GM08714 (cell line): Measurements from ENCODE around the gene FAM107B.

Experiments
- H3K4me3 ChIP-seq: fragments of 200-500 bp; sonication (Bioruptor generic); 2 replicates; pipeline ENCODE4 v1.5.1; 2014; ENCODE audit warnings: mild to moderate bottlenecking, low read length, inconsistent platforms
- ZNF274 ChIP-seq: IDR thresholded peaks from 2 replicates; pipeline ENCODE4 v1.6.1; 2012; ENCODE audit warnings: mild to moderate bottlenecking, low read depth, low read length

FAM107B gene

GRCh38 chr10:14566498-14566897 lies 208.2 kb downstream of the FAM107B start:
- H3K4me3 ChIP-seq: no peak overlapping the region
- no peak for TF ChIP-seq ZNF274

DNA sequence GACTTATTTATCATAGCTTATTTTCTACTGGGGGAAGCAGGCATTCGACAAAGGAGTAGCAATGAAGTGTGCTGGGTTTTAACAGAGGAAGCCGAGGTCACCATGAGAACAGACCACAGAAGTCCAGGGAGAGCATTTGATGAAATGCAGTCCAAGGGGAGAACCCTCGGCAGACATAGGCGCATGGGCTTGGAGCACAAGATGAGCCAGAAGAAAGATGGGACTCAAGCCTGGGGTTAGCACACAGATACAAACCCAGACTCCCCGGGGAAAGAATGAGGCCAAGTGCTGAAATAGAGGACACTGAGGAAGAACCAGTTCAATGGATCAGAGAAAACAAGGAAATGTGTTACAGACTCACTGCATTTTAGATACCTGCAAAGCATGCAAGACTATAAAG lies 209.5 kb downstream of the FAM107B start:
- TF ChIP-seq ZNF274: no peak
- no peak overlapping the region for H3K4me3 ChIP-seq

DNA sequence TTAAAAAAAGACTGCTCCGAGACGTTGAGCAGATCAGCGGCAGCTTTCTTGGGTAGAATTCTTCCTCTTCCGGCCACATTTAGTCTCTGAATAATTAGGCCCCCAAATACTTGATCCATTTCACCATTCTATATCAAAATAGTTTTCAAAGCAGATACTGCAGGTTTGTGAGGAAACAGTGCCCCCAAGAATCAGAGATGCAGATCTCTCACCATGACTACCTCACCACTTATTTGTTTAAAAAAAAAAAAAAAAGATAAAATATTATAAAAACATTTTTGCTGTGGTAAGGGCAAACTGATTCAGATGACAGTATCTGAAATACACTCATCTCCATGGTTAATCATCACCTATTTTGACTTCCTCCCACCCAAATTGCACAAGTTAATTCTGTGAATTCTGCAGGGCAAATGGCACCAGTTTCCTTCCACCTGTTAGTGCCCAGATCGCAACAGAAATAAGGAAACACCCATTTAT lies 210.4 kb downstream of the FAM107B start:
- H3K4me3 ChIP-seq: peak overlapping the region; percentile 16; the same call in 1 of the 2 replicates
- TF ChIP-seq ZNF274: no peak

- no peak overlapping the region for H3K4me3 ChIP-seq
Observed at GRCh38 chr10:14563359-14563940, 211.2 kb downstream of the FAM107B start.

DNA sequence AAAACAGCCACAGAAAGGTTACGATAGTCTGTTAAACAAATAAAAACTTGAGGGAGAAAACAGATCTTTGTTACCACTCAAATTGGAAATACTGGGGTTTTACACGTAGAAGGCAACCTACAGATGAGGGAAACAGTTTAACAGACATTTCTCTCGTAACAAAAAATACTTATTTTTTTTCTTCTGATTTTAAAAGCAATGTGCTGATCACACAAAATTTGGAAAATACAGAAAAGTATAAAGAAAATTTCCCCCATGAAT lies 211.7 kb downstream of the FAM107B start:
- TF ChIP-seq ZNF274: no peak
- no peak overlapping the region for H3K4me3 ChIP-seq

More at GRCh38 chr10:14563359-14563940, 211.2 kb downstream of the FAM107B start:
- TF ChIP-seq ZNF274: no peak

DNA sequence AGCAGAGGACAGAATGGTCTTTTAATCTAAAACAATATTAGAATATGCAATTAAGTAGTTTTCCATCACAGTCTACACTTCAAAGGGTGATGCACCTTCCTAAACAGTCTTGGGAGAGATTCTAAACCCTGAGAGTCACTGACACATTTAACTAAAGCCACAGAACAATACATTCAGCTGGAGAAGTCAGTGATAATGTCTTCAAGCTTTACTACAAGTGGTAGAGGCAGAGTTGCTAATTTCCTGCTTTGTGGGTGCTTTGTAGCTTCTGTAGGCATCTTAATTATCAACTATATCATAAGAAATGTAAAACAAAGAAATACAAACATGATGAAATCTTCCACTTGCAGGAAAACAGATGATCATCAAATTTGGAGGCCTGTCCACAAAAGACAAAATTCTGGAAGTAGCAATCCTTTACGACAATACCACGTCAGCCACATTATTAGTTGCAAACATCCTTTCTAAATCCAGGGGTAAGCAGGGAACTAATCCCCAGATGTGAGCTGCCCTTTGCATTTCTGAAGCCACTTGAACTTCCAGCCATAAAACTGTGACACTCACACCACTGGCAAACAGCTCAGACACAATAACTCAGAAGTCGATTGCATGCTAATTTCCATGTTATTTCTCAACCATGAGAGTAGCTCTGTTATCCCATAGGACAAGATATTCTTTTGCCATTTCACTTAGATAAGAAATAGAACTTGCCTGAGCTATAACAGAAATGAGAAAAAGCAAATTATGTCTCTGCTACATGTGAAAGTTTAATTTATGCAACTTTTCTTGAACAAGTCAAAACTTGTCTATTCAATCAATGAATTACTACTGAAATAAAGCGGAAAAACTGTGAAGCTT lies 212.2 kb downstream of the FAM107B start:
- no peak overlapping the region for H3K4me3 ChIP-seq
- no peak for TF ChIP-seq ZNF274

GRCh38 chr10:14560791-14561765 lies 213.6 kb downstream of the FAM107B start:
- TF ChIP-seq ZNF274: no peak
- no peak overlapping the region for H3K4me3 ChIP-seq

DNA sequence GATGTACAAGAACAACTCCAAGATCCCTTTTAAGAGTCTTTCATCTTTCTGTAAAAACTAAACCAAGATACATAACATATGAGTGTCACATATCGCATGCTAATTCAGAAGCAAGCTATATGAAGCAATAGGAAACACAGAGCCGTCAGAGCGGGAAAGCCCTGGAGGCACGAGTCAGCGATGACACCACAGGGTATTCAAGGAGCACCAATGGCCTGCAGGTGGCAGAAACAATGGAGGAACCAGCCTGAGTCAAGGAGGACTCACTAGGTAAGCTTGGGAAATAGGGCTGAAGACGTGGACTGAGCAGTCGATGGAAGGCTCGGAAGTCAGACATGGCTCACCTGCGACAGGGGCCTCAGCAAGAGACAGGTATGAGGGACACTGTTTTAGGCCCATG lies 214.4 kb downstream of the FAM107B start:
- no peak for TF ChIP-seq ZNF274
- no peak overlapping the region for H3K4me3 ChIP-seq

GRCh38 chr10:14558025-14558424 lies 216.7 kb downstream of the FAM107B start:
- H3K4me3 ChIP-seq: no peak overlapping the region
- TF ChIP-seq ZNF274: no peak

DNA sequence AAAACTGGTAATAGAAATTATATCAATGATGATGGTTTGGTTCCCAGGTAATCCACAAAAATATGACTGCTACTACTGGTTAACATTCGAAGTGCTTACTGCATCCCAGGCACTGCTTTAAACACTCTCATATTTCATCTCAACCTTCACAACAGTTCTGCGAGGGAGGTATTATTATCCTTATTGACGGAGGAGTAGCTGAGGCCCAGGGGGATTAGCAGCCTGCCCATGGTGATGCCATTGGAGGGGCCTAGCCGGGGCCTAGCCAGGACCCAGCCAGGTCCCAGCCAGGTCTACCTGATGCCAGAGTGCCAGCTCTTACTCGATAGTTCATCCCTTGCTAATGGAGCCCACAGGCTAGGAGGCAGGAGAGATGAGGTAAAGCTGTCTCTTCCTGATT lies 217.1 kb downstream of the FAM107B start:
- H3K4me3 ChIP-seq: no peak overlapping the region
- TF ChIP-seq ZNF274: no peak

DNA sequence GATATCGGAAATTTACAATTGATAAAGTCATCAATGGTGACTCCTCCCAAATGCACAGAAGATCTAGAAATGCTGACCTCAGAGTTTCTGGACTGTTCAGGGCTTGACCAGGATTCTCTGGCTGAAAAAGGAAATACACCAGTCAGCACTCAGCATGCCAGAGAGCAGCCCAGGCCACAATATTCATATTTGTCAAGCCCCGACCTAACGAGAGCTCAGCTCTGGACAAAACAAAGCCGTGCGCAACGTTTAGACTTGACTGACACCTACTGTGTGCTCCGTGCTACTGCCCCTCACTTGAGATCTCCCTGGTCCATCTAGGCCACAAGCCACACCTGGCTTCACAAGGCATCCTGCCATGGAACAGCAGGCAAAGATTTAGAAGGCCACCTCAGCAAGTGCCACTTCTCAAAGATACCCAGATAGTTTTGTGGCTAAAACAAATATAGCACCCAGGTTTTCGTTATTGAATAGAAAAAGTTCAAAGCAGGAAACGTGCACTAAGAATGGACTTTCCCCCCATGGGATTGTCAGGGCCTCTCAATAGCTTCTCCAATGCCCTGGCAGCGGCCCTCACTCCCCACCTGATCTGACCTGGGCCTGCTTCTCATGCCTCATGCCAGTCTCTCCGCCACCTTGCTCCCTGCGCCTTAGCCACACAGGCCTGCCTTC lies 218.3 kb downstream of the FAM107B start:
- H3K4me3 ChIP-seq: no peak overlapping the region
- no peak for TF ChIP-seq ZNF274

DNA sequence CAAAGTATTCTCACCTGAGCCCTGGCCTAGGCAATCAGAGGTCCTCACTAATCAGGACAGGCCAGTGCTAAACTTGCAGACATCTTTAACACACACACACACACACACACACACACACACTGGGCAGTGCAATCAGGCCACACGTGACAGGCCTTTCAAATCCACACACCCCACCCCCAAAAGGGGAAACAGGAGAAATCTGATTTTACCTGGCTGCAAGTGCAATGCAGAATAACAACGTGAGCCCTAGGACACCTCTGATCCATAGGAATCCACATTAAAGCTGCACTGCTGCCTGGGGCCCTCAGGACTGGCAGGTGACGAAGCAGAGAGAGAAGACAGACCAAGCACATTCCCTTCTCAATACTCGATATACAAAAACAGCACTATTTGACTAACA lies 218.9 kb downstream of the FAM107B start:
- no peak for TF ChIP-seq ZNF274
- H3K4me3 ChIP-seq: no peak overlapping the region

DNA sequence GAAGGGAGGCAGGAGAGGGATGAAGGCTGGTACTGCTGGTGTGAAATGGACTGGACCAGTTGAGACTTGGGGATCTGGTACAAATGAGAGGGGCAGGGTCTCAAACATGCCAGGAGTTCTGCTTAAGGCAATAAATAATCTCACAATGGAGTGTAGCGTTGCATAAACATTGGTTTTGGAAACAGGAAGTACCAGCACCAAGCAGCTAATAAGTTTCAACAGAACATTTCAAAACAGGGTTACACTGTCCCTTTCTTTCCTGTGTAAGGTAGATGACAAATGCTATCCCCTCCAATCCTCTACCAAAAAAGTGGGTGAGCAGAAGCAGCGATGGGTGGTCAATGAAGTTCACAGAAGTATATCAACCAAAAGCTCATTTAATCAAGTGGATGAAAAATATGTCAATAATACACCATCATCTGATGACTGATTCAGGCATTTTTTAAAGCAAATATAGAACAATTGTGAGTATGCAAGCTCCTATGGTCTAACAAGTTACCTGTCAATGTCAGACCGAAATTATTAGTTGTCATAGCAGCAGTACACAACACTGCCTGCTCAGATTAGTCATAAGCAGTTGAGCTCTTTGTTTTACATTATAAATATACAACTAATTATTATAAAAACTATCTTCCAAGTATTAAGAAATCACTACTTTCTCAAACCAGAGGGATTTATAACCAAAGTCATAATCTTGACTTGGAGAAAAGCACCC lies 220.0 kb downstream of the FAM107B start:
- TF ChIP-seq ZNF274: no peak
- no peak overlapping the region for H3K4me3 ChIP-seq
